HepG2 (cell line): ENCODE measurements around the gene RPLP2. TPM values are rescaled to one million over a fixed set of nuclear protein-coding genes. Genes with fewer than 3 reads are reported as not detected.
A peak's percentile ranks its signal among the peaks of the same experiment; 100 is the strongest.

Experiments
- ARID5B ChIP-seq: IDR thresholded peaks from 2 replicates; pipeline ENCODE4 v1.4.0; 2020; ENCODE audit warnings: mild to moderate bottlenecking, missing genetic modification reagents
- ATF2 ChIP-seq: sonication (generic); formaldehyde crosslinking; IDR thresholded peaks from 2 replicates; pipeline ENCODE4 v1.4.0; 2020; ENCODE audit warnings: missing genetic modification reagents
- EP300 ChIP-seq, 3 experiments: sonication (generic) in 1 of 3; formaldehyde crosslinking in 1 of 3; IDR thresholded peaks; 2 replicates each; pipeline versions ENCODE4 v1.5.1 to v1.6.1; 2011 to 2020; ENCODE audit warnings: low read depth in 2 of 3, low read length in 2 of 3, borderline replicate concordance in 1 of 3, improper control_type of control experiment in 1 of 3, mild to moderate bottlenecking in 1 of 3, missing genetic modification reagents in 1 of 3, moderate library complexity in 1 of 3
- GZF1 ChIP-seq: sonication (generic); formaldehyde crosslinking; IDR thresholded peaks from 2 replicates; pipeline ENCODE4 v1.5.1; 2020; ENCODE audit warnings: mild to moderate bottlenecking, missing genetic modification reagents
- HOXA7 ChIP-seq: sonication (generic); formaldehyde crosslinking; IDR thresholded peaks from 2 replicates; pipeline ENCODE4 v1.8.1; 2022; ENCODE audit warnings: mild to moderate bottlenecking, missing genetic modification reagents, moderate library complexity
- KLF13 ChIP-seq: sonication (generic); formaldehyde crosslinking; IDR thresholded peaks from 2 replicates; pipeline ENCODE4 v1.4.0; 2020; ENCODE audit warnings: mild to moderate bottlenecking, missing genetic modification reagents
- MLLT10 ChIP-seq: sonication (generic); formaldehyde crosslinking; IDR thresholded peaks from 2 replicates; pipeline ENCODE4 v1.4.0; 2020; ENCODE audit warnings: missing genetic modification reagents
- NR2F1 ChIP-seq, 2 experiments: fragments of 450-650 bp in 1 of 2; formaldehyde crosslinking in 1 of 2; IDR thresholded peaks; 2 replicates each; pipeline versions ENCODE4 v1.5.0 to v1.6.1; 2016 to 2020; ENCODE audit warnings: mild to moderate bottlenecking in 1 of 2, missing compliant biosample characterization in 1 of 2, missing genetic modification reagents in 1 of 2, moderate library complexity in 1 of 2
- ZNF101 ChIP-seq: sonication (generic); formaldehyde crosslinking; IDR thresholded peaks from 2 replicates; pipeline ENCODE4 v1.4.0; 2020; ENCODE audit warnings: mild to moderate bottlenecking, low read depth, missing genetic modification reagents, borderline replicate concordance
- ZNF136 ChIP-seq: sonication (generic); formaldehyde crosslinking; IDR thresholded peaks from 2 replicates; pipeline ENCODE4 v1.8.1; 2022; ENCODE audit warnings: low read depth, mild to moderate bottlenecking, moderate library complexity, missing genetic modification reagents
- ZNF3 ChIP-seq: IDR thresholded peaks from 2 replicates; pipeline ENCODE4 v1.7.0; 2017; ENCODE audit warnings: inconsistent platforms
- ZNF343 ChIP-seq: sonication (generic); formaldehyde crosslinking; IDR thresholded peaks from 2 replicates; pipeline ENCODE4 v1.4.0; 2020; ENCODE audit warnings: mild to moderate bottlenecking, missing genetic modification reagents
- ZNF737 ChIP-seq: sonication (generic); formaldehyde crosslinking; IDR thresholded peaks from 2 replicates; pipeline ENCODE4 v1.5.0; 2020; ENCODE audit warnings: missing genetic modification reagents, mild to moderate bottlenecking, borderline replicate concordance
- ZNF850 ChIP-seq: sonication (generic); formaldehyde crosslinking; conservative IDR thresholded peaks from 2 replicates; pipeline ENCODE4 v1.9.0; 2021; ENCODE audit warnings: mild to moderate bottlenecking, missing genetic modification reagents
- ZNF878 ChIP-seq: sonication (generic); formaldehyde crosslinking; IDR thresholded peaks from 2 replicates; pipeline ENCODE4 v1.8.1; 2023; ENCODE audit warnings: mild to moderate bottlenecking, missing genetic modification reagents, moderate library complexity
- ZSCAN31 ChIP-seq: sonication (generic); formaldehyde crosslinking; IDR thresholded peaks from 2 replicates; pipeline ENCODE4 v1.5.0; 2020; ENCODE audit warnings: low read depth, mild to moderate bottlenecking, missing genetic modification reagents
- polyA plus RNA-seq, 8 experiments: library from polyadenylated mRNA; depleted of rRNA in 3 of 8; stranded (reverse) in 7 of 8; unstranded in 1 of 8; fragments of >200 nt; fragmentation: Illumina TruSeq in 4 of 8; extraction: Trizol in 4 of 8; gene quantifications; 2 replicates each; pipeline versions ENCODE4 v1.2.1 to v1.2.3, GENCODE V29; 2011 to 2016; ENCODE audit warnings: low read depth in 4 of 8, missing spikeins in 1 of 8, mixed read lengths in 1 of 8; ENCODE audit not compliant: insufficient read depth in 1 of 8
- total RNA-seq, 5 experiments: library from RNA; depleted of rRNA; stranded (reverse); fragments of >200 nt; fragmentation: Illumina TruSeq; extraction: Trizol; gene quantifications; 2 replicates each; pipeline ENCODE4 v1.2.3, GENCODE V29; 2016; ENCODE audit warnings: low read depth in 1 of 5
- TF ChIP-seq, protein P1 (sequence below): sonication (generic); formaldehyde crosslinking; IDR thresholded peaks from 2 replicates; pipeline ENCODE4 v1.4.0; 2020; ENCODE audit warnings: mild to moderate bottlenecking, low read depth, missing genetic modification reagents

Gene RPLP2
- total and polyA plus RNA-seq, 2 of the 13 experiments (the other 11 are each of a cell fraction or from before 2014, with no cell fraction given) = 978 to 2,106 TPM

DNA sequence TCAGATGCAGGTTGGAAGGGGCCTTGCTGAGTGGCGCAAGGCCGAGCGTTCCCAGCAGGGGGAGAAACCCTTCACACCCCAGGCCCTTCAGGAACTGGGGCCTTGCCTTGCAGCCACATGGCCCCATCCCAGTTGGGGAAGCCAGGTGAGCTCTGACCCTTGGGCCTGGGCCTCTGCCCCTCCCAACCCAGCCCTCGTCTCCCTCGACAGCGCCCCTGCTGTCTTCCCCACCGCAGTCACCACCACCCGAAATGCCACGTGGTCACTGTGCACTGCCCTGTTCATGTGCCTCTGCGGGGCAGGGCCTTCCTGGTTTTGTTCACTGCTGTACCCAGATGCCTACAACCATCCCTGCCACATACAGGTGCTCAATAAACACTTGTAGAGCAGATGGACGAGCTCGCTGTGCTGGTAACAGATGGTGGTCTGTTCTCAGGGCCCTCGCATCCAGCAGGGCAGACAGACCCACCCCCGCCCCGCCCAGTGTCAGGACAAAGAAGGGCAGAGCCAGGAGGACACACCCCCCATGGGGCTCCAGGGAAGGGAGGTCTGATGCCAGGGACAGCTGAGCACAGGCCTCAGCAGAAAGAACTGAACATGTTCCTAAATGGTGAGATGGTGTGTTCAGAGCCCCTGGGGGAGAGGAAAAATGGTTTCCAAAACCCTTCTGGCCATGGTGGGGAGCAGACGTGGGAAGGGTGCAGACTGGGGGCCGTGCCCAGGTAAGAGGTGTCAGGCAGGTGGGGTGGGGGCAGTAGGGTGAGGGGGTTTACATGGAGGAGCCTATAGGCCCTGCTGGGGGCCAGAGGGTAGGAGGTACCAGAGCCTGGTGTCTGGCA lies 28.9 kb downstream of the RPLP2 start (continued):
- TF ChIP-seq ATF2 (CRISPR knock-in tag) (peak; percentile 55; the same call in 1 of the 2 replicates), ZNF878 (peak; percentile 73), ZNF101 (CRISPR knock-in tag) (no peak), KLF13 (CRISPR knock-in tag) (no peak), ZNF737 (CRISPR knock-in tag) (no peak), HOXA7 (no peak), ZSCAN31 (CRISPR knock-in tag) (peak; percentile 79), ZNF343 (no peak), ZNF3 (CRISPR knock-in tag) (no peak), MLLT10 (CRISPR knock-in tag) (no peak), EP300 (IDR thresholded peaks at IDR 0.05; ENCODE audit: low read depth in 2 of 2, low read length in 2 of 2) (no peak), EP300 (CRISPR knock-in tag; IDR thresholded peaks at IDR 0.05; ENCODE audit: borderline replicate concordance) (peak; percentile 55; the same call in 1 of the 2 replicates), NR2F1 (CRISPR knock-in tag; IDR thresholded peaks at IDR 0.05) (peak; percentile 24 to 46; a peak in 3 of 4 replicates), GZF1 (CRISPR knock-in tag) (0 out of 2 replicates have a peak, but pooled peaks have one; percentile 41), ARID5B (CRISPR knock-in tag) (peak; percentile 56), ZNF136 (CRISPR knock-in tag) (no peak), ZNF850 (CRISPR knock-in tag) (no peak)
- TF ChIP-seq, protein P1, sequence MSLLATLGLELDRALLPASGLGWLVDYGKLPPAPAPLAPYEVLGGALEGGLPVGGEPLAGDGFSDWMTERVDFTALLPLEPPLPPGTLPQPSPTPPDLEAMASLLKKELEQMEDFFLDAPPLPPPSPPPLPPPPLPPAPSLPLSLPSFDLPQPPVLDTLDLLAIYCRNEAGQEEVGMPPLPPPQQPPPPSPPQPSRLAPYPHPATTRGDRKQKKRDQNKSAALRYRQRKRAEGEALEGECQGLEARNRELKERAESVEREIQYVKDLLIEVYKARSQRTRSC (CRISPR knock-in tag) = peak; percentile 79; the same call in 1 of the 2 replicates
